Measurements from ENCODE around the gene DBNDD1.
A peak's percentile ranks its signal among the peaks of the same experiment; 100 is the strongest.
"Not testable (repeated sequence)": the region's sequence is repeated elsewhere in the genome, so short reads cannot be mapped to it uniquely, and the experiment has no call there.

Gene DBNDD1, protein sequence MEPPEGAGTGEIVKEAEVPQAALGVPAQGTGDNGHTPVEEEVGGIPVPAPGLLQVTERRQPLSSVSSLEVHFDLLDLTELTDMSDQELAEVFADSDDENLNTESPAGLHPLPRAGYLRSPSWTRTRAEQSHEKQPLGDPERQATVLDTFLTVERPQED

DNA sequence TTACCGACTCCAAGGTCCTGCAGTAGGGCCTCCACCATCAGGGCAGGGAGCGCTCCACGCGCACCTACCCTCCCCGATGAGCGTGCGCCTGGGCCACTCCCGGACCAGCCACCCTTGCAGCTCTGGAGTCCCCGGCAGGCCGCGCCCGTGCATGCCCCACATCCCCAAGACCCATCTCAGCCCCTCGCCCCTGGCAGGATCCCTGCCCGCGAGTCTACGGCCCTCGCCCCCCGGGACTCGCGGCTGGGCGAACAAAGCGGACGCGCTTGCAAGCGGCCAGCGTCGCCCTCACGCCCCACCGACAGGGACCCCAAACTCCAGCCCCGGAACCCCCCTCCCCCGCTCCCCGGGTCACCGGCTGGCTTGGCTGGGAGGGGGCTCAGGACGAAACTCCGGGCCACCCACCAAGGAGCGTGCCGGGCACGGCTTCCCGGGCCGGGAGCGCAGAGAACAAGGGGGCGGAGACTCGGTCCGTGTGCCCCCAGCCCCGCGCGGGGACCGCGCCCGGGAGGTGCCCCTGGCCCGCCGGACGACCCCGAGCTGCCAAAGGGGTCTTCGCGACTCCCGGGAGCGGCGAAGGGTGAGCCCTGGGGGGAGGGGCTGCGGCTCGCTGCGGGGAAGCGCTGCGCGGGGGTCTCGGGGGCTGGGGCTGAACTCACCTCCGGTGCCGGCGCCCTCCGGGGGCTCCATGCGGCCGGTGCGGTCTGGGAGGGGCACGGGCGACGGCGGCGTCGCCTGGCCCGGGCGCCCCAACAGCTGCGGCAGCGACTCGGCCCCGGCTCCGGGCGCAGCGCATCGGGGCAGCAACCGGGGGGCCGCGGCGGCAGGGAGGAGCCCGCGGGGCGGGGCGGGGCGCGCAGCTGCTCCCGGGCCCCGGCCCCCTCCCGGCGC, at the start of gene DBNDD1:
Gene DBNDD1 (minus strand): TSS at position 805 of the 891 bp plus-strand sequence. CDS start 115 bp downstream, at position 690.
- DNase-seq (ENCODE audit: low read depth): no peak

DNA sequence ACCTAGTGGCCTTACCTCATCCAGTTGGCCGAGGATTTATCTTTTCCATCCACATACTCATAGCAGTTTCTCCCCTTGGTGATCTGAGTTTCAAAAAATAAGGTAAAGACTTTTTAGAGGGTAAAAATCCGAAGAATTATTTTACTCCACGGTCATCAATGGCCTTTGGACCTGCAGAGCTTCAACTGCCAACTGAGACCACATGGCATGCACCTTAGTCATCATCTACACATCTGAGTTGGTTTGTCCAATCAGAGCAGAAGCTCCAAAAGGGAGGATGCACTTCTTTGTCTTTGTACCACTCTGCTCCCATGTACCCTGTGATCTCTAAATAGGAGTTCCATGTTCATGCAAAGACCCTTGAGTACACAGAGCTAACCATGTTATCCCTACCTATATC, 42.2 kb upstream of the DBNDD1 start:
- no peak for DNase-seq (ENCODE audit: low read depth)

DNA sequence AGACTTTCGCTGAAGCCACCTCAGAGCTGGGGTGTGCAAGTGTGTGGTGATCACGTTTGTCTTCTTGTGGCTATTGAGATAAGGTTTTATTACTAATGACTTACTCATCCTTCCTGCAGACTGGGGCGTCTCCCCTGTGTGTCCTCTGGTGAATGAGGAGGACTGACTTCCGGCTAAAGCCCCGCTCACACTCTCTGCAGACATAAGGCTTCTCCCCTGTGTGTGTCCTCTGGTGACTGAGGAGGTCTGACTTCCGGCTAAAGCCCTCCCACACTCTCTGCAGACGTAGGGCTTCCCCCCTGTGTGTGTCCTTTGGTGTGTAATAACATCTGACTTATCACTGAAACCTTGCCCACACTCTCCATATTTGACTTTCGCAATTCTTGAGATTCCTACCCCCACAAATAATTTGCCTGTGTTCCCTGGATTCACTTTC, 38.5 kb upstream of the DBNDD1 start:
- DNase-seq (ENCODE audit: low read depth): peak; percentile 20

DNA sequence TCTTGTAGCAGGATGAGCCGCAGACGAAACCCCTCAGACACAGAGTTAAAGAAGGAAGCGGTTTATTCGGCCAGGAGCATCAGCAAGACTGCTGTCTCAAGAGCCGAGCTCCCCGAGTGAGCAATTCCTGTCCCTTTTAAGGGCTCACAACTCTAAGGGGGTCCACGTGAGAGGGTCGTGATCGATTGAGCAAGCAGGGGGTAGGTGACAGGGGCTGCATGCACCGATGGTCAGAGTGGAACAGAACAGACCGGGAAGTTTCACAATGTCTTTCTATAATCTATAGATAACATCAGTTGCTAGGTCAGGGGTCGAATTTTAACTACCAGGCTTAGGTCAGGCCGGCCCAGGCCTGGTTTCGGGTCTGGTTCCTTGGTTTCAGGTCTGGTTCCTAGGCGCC, 37.3 kb upstream of the DBNDD1 start:
- not testable (repeated sequence) for DNase-seq (ENCODE audit: low read depth)

GRCh38 chr16:90055371-90055770, 36.1 kb upstream of the DBNDD1 start:
- no peak for DNase-seq (ENCODE audit: low read depth)

DNA sequence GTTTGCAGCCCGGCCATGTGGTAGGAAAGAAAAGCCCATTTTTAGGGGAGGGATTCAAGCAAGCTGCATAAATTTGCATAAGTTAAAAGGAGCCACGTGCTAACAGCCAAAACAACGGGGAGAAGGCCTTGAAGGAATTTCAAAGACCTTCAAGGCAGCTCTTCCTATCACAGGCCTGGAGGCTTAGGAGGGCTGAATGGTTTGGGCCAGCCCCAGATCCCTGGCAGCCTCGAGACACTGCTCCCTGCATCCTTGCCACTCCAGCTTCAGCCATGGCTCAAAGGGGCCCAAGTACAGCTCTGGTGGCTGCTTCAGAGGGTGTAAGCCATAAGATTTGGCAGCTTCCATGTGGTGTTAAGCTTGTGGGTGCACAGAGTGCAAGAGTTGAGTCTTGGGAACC, 35.3 kb upstream of the DBNDD1 start:
- DNase-seq (ENCODE audit: low read depth): no peak

DNA sequence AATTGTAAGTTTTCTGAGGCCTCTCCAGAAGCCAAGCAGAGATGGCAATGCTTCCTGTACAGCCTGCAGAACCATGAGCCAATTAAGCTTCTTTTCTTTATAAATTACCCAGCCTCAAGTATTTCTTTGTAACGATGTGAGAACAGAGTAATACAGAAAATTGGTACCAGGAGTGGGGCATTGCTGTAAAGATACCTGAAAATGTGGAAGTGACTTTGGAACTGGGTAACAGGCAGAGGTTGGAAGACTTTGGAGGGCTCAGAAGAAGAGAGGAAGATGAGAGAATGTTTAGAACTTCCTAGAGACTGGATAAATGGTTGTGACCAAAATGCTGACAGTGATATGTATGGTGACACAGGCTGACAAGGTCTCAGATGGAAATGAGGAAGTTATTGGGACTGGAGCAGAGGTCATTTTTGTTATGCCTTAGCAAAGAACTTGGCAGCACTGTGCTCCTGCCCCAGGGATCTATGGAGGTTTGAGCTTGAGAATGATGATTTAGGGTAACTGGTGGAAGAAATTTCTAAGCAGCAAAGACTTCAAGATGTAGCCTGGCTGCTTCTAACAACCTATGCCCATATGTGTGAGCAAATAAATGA, 34.7 kb upstream of the DBNDD1 start:
- no peak for DNase-seq (ENCODE audit: low read depth)

DNA sequence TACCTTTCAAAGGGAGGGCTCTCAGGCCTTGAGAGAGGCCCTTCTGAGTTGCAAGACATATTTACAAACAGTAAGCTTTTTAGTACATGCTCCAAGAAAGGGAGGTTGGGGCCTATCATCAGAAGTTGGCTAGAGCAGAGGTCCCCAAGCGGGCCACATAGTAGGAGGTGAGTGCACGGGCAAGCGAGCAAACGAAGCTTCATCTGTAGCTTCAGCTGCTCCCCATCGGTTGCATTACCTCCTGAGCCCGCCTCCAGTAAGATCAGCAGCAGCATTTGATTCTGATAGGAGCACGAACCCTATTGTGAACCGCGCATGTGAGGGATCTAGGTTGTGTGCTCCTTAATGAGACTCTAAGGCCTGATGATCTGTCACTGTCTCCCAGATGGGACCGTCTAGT, 31.7 kb upstream of the DBNDD1 start:
- DNase-seq (ENCODE audit: low read depth): no peak

DNA sequence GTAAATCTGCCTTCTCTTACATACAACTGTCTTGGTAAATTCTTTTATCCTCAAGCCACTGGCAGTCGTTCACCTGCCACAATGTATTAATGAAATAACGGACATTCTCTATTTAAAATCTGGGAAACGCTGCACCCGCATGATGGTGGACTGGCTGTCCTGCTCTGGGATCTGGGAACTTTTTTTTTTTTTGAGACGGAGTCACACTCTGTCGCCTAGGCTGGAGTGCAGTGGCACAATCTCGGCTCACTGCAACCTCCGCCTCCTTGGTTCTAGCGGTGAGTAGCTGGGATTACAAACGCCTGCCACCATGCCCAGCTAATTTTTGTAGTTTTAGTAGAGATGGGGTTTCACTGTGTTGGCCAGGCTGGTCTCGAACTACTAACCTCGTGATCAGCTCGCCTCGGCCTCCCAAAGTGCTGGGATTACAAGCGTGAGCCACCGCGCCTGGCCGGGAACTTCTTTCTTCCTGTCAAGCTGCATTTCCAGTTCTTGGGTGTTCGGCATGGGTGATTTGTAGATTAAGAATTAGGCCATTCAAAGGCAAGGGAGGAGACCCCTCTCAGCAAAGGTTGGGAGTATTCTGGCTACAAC, 29.6 kb upstream of the DBNDD1 start:
- no peak for DNase-seq (ENCODE audit: low read depth)

GRCh38 chr16:90048347-90048722, 29.1 kb upstream of the DBNDD1 start:
- DNase-seq (ENCODE audit: low read depth): no peak

DNA sequence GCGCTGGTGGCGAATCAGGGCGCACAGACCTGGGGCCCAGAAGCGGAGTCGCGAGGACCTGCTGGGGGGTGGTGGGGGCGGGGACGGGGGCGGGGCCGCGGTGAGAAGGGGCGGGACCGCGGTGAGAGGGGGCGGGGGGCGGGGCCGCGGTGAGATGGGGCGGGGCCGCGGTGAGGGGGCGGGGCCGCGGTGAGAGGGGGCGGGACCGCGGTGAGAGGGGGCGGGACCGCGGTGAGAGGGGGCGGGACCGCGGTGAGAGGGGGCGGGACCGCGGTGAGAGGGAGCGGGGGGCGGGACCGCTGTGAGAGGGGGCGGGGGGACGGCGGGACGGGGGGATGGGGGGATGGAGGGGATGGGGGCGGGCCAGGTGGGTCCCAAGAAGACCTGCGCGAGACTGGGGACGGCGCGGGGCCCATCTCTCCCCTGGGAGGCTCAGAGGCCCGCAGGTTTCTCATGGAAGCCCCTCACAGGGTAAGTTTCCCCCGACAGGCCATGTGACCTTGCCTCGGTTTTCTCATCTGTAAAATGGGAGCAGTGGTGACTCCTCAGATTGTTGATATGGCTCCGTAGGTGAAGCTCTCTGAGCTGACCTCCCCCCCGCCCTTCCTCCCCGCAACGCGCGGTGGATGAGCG, 28.6 kb upstream of the DBNDD1 start:
- DNase-seq (ENCODE audit: low read depth): no peak

DNA sequence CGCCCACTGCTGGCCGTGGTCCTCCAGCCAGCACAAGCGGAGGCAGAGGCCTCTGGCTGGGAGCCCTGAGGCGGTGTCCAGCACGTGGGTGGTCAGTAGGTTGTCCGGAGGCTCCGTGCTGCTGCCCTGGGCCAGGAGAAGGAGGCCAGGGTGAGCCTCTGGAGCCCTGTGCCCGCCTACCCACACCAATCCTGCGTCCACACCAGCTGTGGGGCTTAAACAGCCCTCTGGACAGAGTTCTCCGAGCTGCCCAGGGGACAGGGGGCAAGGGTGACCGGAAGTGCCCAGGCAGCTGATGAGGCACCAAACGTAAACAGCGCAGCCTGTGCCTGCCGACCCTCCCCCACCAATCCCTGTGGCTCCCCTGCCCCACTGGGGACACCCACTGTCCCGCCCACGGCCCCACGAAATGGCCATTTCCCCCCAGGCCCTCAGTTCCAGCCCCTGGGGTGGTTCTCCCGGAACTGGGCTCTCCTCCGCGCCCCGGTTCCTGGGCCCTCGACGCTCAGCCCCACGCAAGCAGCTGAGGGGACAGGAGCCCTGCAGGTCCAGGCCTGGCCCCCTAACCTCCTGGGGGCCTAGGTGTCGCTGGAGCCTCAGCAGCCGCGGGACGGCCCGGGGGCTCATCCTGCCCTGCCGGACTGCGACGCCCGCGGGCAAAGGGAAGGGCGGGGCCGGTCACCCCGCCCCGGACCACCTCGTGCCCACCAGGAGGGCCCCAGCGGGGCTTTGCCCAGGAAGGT, 27.9 kb upstream of the DBNDD1 start:
- DNase-seq (ENCODE audit: low read depth): no peak

- DNase-seq (ENCODE audit: low read depth): no peak
Observed at GRCh38 chr16:90046122-90046970, 27.1 kb upstream of the DBNDD1 start.

GRCh38 chr16:90044111-90044551, 24.9 kb upstream of the DBNDD1 start:
- DNase-seq (ENCODE audit: low read depth): no peak

DNA sequence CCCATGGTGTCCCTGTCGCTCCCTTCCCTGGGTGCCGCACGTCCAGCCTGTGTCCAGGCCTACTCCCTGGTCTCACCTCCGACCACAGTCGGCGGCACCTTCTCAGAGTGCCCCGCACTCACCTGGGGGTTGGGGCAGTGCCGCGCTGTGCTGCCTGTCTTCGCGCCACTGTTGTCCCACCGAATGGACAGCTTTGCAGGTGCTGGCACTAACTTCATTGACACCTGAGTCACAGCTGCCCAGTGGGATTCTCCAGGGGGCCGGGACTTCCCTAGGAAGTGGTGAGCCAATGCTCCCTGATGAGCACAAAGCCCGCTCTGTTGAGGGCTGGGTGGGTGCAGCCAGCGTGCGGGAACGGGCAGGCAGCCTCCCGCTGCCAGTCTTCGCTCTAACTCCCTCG, 24.3 kb upstream of the DBNDD1 start:
- no peak for DNase-seq (ENCODE audit: low read depth)

DNA sequence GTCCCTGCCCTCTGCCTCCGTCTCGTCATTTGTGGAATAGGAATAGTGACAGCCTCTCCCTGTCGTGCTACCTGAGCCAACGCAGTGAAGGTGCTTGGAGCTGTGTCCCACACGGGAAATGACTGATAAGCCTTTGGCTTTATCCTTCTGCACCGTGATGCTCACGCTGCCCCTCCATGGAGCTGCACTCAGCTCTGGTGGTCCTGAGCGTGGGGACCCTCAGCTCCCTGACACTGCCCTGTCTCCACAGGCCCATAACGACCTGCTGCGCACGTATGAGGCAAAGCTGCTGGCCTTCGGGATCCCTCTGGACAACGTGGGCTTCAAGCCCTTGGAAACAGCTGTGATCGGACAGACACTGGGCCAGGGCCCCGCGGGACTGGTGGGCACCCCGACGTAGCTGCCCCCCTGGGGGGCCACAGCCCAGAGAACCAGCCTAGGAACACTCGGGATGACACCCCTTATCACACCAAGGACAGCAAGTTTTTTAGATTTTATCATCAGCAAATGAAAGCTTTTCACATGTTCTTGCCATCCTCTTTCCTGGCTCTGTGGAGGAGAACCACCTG, 23.8 kb upstream of the DBNDD1 start:
- no peak for DNase-seq (ENCODE audit: low read depth)

DNA sequence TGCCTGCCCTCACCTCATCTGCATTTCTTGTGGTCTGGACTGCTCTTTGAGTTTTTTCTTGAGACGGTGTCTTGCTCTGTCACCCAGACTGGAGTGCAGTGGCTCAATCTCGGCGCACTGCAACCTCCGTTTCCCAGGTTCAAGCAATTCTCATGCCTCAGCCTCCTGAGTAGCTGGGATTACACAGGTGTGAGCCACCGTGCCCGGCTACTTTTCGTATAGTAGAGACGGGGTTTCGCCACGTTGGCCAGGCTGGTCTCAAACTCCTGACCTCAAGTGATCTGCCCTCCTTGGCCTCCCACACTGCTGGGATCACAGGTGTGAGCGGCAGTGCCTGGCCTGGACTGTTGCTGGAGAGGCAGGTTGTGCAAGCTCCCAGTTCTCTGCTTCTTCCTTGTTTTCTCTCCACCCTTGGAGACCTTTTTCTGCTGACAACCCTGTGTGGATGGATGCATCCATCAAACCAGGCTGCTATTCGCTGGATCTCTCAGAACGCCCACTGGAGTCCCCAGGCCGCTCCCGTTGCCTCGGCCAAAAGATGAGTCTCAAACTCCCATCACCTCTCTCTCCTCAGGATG, 22.7 kb upstream of the DBNDD1 start:
- DNase-seq (ENCODE audit: low read depth): no peak

DNA sequence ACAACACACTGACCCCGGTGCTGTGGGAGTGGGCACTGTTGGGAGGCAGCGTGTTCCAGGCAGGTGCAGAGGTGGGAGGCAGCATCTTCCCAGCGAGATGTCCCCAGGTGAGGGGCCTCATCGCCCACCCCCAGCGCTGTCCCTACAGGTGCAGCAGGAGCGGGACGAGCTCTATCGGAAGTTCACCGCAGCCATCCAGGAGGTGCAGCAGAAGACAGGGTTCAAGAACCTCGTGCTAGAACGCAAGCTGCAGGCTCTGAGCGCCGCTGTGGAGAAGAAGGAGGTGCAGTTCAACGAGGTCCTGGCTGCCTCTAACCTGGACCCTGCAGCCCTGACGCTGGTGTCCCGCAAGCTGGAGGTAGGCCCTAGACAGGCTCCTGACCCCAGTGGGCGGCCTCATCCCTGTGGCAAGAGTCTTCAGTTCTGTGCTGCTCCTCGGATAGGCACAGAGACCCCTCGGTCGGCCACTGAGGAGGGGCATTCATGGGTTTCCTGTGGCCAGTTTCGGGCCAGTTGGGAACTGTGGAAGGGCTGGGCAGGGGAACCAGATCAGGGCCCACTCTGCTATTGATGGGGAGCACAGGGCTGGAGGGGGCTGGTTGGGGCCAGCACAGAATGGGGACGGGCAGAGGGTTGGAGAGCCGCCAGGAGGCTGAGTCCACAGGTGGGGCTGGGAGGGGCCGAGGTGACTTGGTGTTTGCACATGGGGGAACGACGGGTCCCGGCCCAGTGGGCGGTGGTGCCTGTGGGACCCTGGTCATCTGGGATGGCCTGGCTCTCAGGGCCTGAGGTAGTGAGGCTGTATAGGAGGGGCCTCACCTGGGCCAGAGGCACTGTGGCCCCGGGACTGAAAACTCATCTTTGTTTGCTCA, 21.1 kb upstream of the DBNDD1 start:
- DNase-seq (ENCODE audit: low read depth): no peak

GRCh38 chr16:90037276-90037675, 18.0 kb upstream of the DBNDD1 start:
- DNase-seq (ENCODE audit: low read depth): no peak
